Thyroid gland (tissue), 4 donors: ENCODE measurements around the gene MYLK. TPM values are rescaled to one million over a fixed set of nuclear protein-coding genes. Genes with fewer than 3 reads are reported as not detected.

Experiments
- DNase-seq, 2 donors: peaks; one replicate each; pipeline ENCODE4 v3.0.0-alpha.2; 2019
- H3K27ac ChIP-seq, 3 donors: fragments of 200-600 bp; sonication (generic); 1 replicate in 2 of 3; 2 replicates in 1 of 3; pipeline ENCODE4 v1.5.1; 2016 to 2019; ENCODE audit warnings: mild to moderate bottlenecking in 1 of 3, moderate library complexity in 1 of 3
- H3K27me3 ChIP-seq: fragments of 200-600 bp; sonication (generic); one replicate; pipeline ENCODE4 v1.5.1; 2019
- H3K36me3 ChIP-seq, 2 donors: fragments of 200-600 bp; sonication (generic); one replicate each; pipeline ENCODE4 v1.5.1; 2016 to 2019
- H3K4me1 ChIP-seq, 2 donors: fragments of 200-600 bp; sonication (generic); one replicate each; pipeline ENCODE4 v1.5.1; 2017 to 2019
- H3K4me3 ChIP-seq, 3 donors: fragments of 200-600 bp; sonication (generic); replicated peaks in 1 of 3; 1 replicate in 2 of 3; 2 replicates in 1 of 3; pipeline ENCODE4 v1.5.1; 2016; ENCODE audit warnings: mild to moderate bottlenecking in 1 of 3
- H3K9me3 ChIP-seq: fragments of 200-600 bp; sonication (generic); one replicate; pipeline ENCODE4 v1.5.1; 2017
- POLR2A ChIP-seq, 2 donors: fragments of 450-650 bp; IDR thresholded peaks; one replicate each; pipeline ENCODE4 v1.6.1; 2017; ENCODE audit warnings: antibody characterized with exemption in 2 of 2, mild to moderate bottlenecking in 2 of 2, moderate library complexity in 1 of 2
- WGBS, 2 donors: methylation state at CpG; one replicate each; pipeline ENCODE4 v1.1.5; 2017; 5-methylcytosine and 5-hydroxymethylcytosine counted together
- intact Hi-C: fragments of 100-400 bp; cut with DNase I; formaldehyde crosslinking; loops from one replicate; pipeline ENCODE4 v1.15.1; 2023
- total RNA-seq, 4 donors: library from RNA; depleted of rRNA; stranded (reverse); fragments of >200 nt; gene quantifications; one replicate each; pipeline ENCODE4 v1.2.3, GENCODE V29; 2016
- TF ChIP-seq, protein P1 (sequence below), 6 experiments: fragments of 200-600 bp in 3 of 6; fragments of 450-650 bp in 3 of 6; sonication (generic) in 3 of 6; IDR thresholded peaks; one replicate each; pipeline ENCODE4 v1.5.1; 2016 to 2019; ENCODE audit warnings: antibody characterized with exemption in 6 of 6, mild to moderate bottlenecking in 2 of 6, inconsistent platforms in 1 of 6, moderate library complexity in 1 of 6

The MYLK gene
- total RNA-seq, 4 donors from 2014 or later = 28.9 to 51.2 (median 37.4) TPM

GRCh38 chr3:123753286-123753685 is 130.8 kb downstream of the MYLK start:
- intact Hi-C loops = no loop called here
- DNase-seq = no peak
- no peaks in the 10 kb centered on the region for H3K9me3 ChIP-seq
- no peak for TF ChIP-seq POLR2A (IDR thresholded peaks at IDR 0.05)
- TF ChIP-seq, protein P1, sequence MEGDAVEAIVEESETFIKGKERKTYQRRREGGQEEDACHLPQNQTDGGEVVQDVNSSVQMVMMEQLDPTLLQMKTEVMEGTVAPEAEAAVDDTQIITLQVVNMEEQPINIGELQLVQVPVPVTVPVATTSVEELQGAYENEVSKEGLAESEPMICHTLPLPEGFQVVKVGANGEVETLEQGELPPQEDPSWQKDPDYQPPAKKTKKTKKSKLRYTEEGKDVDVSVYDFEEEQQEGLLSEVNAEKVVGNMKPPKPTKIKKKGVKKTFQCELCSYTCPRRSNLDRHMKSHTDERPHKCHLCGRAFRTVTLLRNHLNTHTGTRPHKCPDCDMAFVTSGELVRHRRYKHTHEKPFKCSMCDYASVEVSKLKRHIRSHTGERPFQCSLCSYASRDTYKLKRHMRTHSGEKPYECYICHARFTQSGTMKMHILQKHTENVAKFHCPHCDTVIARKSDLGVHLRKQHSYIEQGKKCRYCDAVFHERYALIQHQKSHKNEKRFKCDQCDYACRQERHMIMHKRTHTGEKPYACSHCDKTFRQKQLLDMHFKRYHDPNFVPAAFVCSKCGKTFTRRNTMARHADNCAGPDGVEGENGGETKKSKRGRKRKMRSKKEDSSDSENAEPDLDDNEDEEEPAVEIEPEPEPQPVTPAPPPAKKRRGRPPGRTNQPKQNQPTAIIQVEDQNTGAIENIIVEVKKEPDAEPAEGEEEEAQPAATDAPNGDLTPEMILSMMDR (IDR thresholded peaks at IDR 0.05) = no peak
- no peaks in the 10 kb centered on the region for H3K27me3 ChIP-seq
- H3K27ac ChIP-seq = no peak overlapping the region
- H3K4me1 ChIP-seq = no peaks in the 10 kb centered on the region
- no peak overlapping the region for H3K4me3 ChIP-seq
- no peaks in the 10 kb centered on the region for H3K36me3 ChIP-seq

- H3K36me3 ChIP-seq = no peaks in the 10 kb centered on the region
- DNase-seq = no peak
- intact Hi-C loops = no loop called here
- H3K4me3 ChIP-seq = no peak overlapping the region
- H3K9me3 ChIP-seq = no peaks in the 10 kb centered on the region
- H3K27ac ChIP-seq = no peak overlapping the region
- no peaks in the 10 kb centered on the region for H3K27me3 ChIP-seq
- no peak for TF ChIP-seq POLR2A (IDR thresholded peaks at IDR 0.05)
- TF ChIP-seq, protein P1 (IDR thresholded peaks at IDR 0.05) = no peak
- H3K4me1 ChIP-seq = no peaks in the 10 kb centered on the region
- 95 to 96% methylated on average over 8 of the region's 8 CpGs for WGBS, 2 donors
Observed at GRCh38 chr3:123752228-123752627, 131.9 kb downstream of the MYLK start.

DNA sequence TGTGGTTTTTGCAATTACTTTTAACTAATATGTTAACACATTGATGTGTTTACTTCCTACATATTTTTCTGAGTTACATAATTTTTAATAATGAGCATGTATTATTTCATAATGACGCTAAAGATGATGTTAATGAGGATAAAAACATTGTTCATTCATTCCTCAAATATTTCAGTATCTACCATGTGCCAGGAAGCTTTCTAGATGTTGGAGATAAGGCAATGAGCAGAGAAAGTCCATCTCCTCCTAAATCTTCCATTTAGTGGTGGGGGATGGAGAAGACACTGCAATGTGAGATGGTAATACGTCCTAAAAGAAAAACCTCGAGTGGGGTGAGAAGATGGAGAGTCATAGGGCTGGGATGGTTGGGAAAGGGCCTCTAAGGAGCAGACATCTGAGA is 132.7 kb downstream of the MYLK start:
- no peak overlapping the region for H3K4me3 ChIP-seq
- WGBS, 2 donors = 83 to 87% methylated on average over 3 of the region's 3 CpGs
- no peak overlapping the region for H3K27ac ChIP-seq
- H3K9me3 ChIP-seq = no peaks in the 10 kb centered on the region
- H3K27me3 ChIP-seq = no peaks in the 10 kb centered on the region
- no peaks in the 10 kb centered on the region for H3K4me1 ChIP-seq
- H3K36me3 ChIP-seq = no peaks in the 10 kb centered on the region
- intact Hi-C loops = no loop called here
- no peak for TF ChIP-seq POLR2A (IDR thresholded peaks at IDR 0.05)
- TF ChIP-seq, protein P1 (IDR thresholded peaks at IDR 0.05) = no peak
- DNase-seq = no peak

DNA sequence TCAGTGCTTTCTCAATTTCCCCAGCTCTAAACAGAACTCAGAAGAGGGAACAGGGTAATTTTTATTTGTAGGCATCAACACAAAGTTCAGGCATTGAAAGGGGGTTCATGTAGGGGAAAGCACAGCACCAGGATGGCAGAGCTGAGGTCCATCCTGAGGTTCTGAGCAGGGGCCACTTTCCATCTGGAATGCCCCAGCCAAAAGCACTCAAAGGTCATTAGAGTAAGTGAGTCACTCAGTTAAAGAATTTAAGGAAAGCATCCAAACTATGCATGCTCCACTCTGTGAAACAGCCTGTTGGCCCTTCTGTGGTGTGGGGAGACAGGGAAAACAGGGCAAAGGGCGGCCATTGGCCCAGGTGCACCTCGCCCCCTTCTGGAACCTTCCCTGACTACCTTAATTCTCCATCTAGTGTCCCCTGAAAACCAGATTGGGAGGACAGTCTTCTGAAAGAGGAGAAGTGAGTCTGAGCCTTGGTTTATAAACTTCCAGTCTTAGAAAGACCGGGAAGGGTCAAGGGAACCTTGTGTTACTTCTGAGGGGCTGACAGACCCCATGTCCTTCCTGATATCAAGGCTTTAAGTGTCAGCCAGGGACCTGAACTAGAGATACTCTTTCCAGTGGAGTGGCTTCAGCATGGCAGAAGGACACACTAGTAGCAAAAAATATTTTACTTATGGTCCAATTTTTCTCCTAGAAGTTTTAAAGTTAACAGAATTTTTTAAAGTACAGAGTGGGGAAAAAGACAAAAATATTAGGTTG is 133.3 kb downstream of the MYLK start:
- H3K9me3 ChIP-seq = no peaks in the 10 kb centered on the region
- DNase-seq = no peak
- no peak overlapping the region for H3K27ac ChIP-seq
- intact Hi-C loops = no loop called here
- TF ChIP-seq, protein P1 (IDR thresholded peaks at IDR 0.05) = no peak
- TF ChIP-seq POLR2A (IDR thresholded peaks at IDR 0.05) = no peak
- 75 to 79% methylated on average over 3 of the region's 3 CpGs for WGBS, 2 donors
- H3K27me3 ChIP-seq = no peaks in the 10 kb centered on the region
- no peaks in the 10 kb centered on the region for H3K36me3 ChIP-seq
- H3K4me3 ChIP-seq = no peak overlapping the region
- H3K4me1 ChIP-seq = no peaks in the 10 kb centered on the region

DNA sequence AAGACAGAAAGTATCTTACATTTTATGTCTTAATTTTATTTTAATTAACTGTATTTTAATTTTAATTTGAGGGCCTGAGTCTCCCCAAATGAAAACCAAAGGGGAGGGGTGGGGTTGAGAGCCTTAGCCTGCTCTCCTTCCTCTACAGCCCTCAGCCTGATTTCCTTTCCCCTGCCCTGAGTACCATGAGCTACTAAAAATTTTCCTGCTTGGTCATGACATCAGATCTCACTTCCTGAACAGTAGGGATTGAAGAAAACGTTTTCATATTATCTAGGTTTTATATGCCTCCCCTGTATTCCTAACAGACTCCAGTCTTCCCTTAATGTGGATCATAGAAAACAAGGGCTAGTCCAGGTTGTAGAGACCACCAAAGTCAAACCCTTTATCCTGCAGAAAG is 133.9 kb downstream of the MYLK start:
- Histone ChIP-seq H3K27ac (no peak overlapping the region), H3K4me1 (no peaks in the 10 kb centered on the region)
- 30 to 39% methylated on average over 1 of the region's 1 CpG for WGBS, 2 donors

More for the DNA sequence above, 133.9 kb downstream of the MYLK start:
- intact Hi-C loops = no loop called here
- H3K9me3 ChIP-seq = no peaks in the 10 kb centered on the region
- no peak for DNase-seq
- no peak for TF ChIP-seq POLR2A (IDR thresholded peaks at IDR 0.05)
- TF ChIP-seq, protein P1 (IDR thresholded peaks at IDR 0.05) = no peak
- no peak overlapping the region for H3K4me3 ChIP-seq
- no peaks in the 10 kb centered on the region for H3K36me3 ChIP-seq
- no peaks in the 10 kb centered on the region for H3K27me3 ChIP-seq
